Stimulated activated CD8-positive, alpha-beta memory T cell treated with anti-CD3 and anti-CD28 coated beads, Interleukin-4, amount 100 ng/mL, for 48 hours (primary cell): Measurements from ENCODE around the gene SCML1.

Source experiments
- DNase-seq: peaks from one replicate; pipeline ENCODE4 v3.0.0-alpha.2; 2020

The SCML1 gene, protein sequence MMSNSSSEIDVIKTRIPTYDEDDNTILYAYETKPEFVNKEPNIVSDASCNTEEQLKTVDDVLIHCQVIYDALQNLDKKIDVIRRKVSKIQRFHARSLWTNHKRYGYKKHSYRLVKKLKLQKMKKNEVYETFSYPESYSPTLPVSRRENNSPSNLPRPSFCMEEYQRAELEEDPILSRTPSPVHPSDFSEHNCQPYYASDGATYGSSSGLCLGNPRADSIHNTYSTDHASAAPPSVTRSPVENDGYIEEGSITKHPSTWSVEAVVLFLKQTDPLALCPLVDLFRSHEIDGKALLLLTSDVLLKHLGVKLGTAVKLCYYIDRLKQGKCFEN

DNA sequence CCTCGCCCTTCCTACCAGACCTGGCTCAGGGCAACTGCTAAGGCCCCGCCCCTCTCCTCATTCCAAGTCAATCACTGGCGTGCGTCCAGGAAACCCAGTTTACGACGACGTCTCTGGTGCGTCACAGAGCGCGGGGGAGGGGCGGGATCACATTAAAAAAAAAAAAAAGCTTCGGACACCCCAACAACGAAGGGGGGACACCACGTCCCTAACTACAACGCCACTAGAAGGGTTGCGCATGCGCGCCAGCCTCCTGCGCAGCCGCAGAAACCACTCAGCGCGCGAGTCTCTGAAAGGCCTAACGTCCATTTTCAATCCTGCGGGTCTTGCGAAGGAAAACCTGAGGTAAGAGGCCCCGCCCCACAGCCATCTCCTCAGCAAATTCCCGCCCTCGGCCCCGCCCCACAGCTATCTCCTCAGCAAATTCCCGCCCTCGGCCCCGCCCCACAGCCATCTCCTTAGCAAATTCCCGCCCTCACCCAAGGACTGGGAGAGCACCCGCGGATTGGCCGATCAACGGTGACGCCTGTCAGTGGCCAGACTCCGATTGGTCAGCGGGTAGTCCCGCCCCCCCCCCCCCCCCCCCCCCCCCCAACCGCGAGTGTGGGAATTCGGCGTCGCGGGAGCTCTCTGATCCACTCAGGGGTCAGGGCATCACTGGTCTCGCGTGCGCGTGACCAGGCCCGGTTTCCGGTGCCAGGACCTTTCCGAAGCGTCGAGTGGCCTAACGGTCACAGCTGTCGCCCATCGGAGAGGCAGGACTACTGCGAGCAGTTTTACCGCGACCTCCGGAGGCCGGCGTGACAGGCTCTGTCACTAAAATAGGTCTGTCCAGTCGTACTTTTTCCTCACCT is at the start of gene SCML1:
SCML1 (plus strand) TSS at position 638 of the 854 bp plus-strand sequence. CDS start 6,694 bp downstream, outside the sequence.
- peak; percentile 91 for DNase-seq

DNA sequence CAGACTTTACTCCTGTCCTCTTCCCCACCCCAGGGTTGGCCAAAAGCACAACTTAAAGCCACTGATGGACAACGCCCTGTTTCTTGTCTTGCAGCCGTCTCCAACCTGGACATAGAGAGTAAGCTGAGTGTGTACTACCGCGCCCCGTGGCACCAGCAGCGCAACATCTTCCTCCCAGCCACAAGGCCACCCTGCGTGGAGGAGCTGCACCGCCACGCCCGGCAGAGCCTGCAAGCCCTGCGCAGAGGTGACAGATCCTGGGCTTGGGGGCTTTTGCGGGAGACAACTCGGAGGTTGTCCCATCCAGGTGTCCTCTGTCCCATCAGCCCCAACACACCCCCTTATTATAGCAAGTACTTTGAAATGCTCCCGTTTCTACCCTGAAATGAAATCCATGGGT is 49.6 kb upstream of the SCML1 start:
- no peak for DNase-seq

DNA sequence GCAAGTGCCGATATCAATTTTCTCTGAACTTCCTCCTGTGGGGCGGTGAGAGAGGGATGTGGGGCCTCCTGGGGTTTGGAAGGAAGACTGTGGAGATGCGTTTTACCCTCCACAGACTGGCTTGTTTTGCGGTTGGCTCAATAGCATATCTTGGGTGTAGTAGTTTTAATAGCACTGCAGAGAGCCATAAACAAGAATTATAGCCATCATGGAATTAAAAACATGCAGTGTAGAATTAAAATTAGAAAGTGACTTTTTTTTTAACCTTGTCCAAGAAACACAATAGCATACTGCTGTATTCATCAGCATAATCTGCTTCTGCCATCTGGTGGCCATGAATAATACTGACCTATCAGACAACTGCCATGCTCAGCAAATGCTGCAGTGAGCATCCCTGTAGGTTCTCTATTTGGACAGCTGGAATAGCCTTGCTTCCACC is 47.3 kb upstream of the SCML1 start:
- peak; percentile 30 for DNase-seq

DNA sequence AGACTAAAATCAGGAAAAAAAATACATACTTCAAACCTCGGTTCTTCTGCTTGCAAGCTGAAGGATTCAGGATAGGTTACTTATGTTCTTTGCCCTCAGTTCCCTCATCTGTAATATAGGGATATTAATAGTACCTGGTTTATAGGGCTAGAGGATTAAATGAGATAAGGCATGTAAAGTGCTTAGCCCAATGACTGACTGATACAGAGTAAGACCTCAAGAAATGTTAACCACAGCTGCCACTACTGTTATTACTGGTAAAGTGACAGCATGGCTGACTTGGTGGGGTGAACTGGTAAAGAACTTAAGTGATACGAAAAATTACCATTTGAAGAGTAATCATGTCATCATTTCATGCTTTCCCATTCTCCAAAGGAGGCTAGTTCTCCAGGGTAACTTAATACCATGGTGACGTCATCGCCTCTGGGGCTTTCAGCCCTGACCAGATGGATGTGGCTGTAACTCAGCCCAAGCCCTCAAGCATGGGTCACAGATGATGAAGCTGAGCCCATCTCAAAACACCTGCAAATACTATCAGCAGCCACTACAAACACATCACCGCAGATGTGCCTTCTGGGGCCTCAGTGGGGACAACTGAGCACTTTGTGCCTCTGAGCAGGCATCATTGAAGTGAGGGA is 44.5 kb upstream of the SCML1 start:
- DNase-seq: no peak

DNA sequence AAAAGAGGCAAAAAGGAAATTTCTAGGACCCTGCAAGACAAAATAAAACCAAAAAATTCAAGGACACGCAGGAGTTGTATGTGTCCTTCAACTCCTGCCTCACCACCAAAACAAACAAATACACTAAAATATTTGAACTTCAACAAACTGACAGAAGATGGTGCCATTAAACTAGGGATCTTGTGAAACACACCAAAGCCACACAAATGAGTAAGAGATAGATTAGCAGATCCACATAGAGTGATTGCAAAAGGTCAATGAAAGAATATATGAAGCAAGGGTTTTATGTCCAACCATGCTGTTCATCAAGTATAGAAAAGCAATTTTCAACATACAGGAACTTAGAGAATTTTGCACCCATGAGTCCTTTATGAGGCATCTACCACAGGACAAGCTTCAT is 40.1 kb upstream of the SCML1 start:
- DNase-seq: no peak

DNA sequence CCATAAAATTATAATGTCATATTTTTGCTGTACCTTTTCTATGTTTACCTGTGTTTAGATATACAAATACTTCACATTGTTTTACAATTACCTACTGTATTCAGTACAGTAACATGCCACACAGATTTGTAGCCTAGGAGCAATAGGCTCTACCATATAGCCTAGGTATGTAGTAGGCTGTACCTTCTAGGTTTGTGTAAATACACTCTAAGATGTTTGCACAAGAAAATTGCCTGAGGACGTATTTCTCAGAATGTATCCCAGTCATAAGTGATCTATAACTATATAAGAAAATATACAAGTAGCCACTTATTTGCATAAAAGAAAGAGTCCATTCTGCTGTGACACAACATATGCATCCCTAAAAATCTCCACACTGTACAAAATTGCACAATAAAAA is 36.3 kb upstream of the SCML1 start:
- no peak for DNase-seq

DNA sequence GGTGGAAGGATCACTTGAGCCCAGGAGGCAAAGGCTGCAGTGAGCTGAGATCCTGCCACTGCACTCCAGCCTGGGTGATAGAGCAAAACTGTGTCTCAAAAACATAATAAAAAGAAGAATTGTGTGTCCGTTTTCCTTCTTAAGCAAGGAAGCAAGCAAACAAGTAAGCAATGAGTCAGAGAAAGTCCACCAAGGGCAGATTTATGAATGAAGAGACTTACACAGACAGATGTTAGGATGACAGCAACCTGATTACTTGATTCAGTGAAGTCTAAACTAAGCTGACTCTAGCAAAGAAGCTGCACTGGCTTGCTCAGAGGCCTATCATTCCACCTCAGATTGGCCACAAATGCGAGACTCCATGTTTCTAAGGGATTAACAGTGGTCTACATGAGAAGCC is 34.1 kb upstream of the SCML1 start:
- no peak for DNase-seq

DNA sequence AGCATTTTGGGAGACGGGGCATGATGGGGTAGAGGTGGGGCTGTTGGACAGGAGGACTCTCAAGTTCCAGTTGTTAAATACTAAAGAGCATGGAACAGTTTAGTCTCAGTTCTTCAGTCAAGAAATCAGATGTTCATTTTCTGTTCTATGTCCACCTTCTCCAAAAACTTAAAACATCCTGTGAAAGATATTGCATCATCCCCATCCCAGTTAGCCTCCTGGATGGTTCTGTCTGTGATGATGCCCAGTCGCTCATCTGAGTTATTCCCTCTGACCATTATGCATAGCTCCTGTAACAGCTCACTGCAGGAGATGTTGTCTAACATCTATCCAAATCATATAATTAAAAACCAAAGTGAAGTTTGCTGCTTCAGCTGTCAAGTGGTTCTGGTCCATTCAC is 32.1 kb upstream of the SCML1 start:
- DNase-seq: no peak

DNA sequence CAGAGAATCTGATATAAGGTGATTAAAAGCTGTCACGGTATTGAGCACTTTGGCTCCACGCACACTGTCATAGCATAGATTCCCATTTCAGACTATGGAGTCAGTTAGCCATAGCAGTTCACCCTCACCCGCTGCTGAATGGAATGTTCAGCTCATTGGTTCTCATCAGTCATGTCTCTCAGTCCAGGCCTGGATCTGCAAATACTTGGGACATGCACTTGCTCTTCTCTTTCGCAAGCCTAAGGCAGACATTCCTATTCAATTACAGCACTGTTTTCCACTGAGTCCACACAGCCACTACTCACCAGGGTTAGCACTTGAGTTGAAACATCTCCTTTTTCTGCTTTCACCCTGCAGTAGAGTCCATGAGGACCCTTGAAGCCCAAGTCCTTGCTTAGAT is 30.6 kb upstream of the SCML1 start:
- DNase-seq: no peak

DNA sequence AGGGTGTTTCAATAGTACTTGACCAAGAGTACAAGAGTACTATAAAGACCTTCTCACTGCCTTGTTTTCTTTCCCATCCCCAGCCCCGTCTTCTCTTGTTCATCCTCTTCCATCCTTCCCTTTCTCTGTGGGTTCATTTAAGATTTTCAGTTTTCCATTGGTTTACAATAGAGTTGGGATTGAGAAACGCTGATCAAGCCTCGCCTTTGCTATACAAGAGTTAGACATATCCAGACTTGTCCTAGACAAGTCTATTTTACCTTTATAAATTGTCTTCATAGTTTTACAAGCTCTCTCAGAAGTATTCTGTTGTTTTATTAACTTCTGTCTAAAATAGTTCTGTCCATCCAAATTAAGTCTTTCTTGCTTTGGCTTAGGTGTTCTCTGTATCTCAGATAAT is 29.6 kb upstream of the SCML1 start:
- DNase-seq: no peak

DNA sequence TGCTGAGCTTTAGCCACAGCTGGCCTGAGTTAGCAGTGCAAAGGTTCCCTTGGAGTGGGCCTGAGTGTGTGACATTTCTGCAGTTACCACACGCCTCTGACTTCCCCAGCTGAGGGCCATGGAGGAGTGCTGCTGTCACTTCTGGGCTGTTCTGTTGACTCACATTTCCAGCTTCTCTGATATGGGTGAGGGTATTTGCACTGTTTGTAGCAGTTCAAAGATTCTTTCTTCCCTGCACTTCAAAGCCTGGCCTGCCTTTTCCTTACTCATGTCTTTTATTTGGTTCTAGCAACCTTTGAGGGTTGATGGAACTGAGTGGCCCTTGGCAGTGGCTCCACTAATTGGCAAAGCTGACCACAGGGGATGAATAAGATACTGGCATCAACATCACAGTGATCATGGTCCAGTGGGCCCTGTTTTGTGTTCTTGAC is 26.4 kb upstream of the SCML1 start:
- DNase-seq: no peak

DNA sequence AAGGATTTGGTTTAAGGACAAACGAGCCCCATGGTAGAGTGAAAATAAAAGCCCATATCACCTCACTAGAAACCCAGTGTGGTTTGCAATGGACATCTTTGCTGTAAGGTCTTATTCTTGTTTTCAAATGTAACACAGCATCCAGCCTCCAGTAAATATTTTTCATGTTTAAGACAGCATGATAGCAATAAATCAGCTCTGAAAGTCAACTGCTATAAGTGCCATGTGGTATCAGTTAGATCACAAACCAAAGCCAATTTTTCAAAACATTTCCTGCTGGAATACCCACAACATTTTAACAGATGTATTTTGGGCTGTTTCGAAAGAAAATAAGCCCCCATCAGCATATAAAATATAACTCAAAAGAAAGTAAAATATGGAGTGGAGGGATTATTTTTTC is 24.0 kb upstream of the SCML1 start:
- no peak for DNase-seq

DNA sequence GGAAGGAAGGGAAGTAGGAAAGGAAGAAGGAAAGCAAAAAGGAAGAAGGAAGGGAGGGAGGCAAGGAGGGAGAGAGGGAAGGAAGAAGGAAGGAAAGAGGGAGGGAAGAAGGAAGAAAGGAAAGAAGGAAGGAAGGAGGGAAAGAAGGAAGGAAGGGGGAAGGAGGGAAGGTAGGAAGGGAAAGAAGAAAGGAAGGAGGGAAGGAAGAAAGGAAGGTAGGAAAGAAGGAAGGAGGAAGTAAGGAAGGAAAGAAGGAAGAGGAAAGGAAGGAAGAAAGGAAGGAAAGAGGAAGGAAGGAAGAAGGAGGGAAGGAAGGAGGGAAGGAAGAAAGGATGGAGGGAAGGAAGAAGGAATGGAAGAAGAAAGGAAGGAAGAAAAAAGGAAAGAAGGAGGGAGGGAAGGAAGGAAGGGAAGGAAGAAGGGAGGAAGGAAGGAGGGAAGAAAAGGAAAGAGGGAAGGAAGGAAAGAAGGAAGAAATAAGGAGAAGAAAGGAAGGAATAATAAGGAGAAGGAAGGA is 18.6 kb upstream of the SCML1 start:
- no peak for DNase-seq

DNA sequence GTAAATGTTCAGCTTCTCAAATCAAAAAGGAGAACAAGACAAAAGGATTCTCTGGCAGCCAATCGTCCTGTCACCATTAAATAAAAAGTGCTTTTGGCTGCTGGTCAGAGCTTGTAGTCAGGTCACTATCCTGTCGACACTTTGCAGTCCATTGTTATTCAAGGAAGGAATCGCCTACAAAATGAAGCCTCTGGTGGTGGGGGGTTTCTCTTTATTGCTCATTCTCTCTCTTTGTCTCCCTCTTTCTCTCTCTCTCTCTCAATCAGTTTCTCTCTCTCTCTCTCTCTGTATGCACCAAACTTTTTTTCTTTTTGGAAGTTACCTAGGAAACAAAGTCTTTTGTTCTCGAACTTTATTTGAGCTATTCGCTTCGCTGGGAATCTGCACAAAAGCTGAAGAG is 17.6 kb upstream of the SCML1 start:
- DNase-seq: no peak

DNA sequence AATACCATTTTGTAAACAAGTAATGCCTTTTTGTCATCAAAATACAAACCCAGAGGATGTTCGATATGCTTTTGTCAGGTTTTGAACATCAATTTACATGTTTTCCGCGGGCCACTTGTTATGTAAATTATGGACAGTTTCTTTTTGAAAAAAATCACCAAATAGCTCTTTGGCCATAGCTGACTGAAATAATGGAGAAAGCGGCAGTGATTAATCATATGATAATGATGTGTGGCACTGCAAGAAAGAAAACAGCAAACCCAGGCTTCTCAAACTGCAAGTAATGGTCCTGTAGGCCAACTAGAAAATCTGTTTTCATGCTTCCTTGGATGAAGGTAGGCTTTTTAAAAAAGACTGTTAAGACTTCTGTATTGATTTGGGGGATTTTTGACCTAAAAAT is 15.6 kb upstream of the SCML1 start:
- no peak for DNase-seq

DNA sequence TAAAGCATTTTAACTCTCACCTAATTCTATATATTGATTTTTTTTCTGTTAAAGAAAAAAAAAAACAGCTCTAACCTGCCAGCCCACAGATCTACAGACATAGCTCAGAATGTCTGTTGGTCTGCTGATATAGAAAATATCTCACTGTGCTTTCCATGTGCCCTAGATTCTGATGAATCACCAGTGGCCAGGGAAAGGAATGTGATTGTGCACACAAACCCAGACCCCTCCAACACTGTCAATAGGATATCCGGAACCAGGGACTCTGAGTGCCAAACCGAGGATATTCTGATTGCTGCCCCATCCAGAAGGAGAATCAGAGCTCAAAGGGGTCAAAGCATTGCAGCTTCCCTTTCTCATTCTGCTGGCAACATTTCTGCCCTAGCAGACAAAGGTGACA is 12.1 kb upstream of the SCML1 start:
- DNase-seq: no peak

DNA sequence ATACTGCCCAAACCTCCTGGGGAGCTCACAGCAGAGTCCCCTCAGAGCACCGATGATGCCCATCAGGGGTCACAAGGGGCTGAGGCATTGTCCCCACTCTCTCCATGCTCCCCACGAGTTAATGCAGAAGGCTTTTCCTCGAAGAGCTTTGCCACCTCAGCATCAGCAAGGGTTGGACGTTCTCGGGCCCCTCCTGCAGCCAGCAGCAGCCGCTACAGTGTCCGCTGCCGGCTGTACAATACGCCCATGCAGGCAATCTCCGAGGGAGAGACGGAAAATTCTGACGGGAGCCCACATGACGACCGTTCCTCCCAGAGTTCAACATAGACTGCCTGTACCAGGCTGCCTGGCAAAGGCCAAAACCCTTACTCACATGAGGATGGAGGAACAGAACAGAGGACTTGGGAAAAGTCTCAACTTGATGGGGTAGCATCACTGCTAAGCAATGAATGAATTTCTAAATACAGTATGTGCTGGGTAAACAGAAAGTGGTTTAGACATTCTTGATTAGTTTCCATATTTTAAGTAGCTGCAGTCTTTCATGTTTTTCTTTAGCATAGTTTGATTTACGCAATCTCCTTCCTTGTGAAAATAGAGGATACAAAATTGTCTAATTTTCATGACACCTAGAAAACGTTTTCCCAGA is 5.0 kb upstream of the SCML1 start:
- no peak for DNase-seq

DNA sequence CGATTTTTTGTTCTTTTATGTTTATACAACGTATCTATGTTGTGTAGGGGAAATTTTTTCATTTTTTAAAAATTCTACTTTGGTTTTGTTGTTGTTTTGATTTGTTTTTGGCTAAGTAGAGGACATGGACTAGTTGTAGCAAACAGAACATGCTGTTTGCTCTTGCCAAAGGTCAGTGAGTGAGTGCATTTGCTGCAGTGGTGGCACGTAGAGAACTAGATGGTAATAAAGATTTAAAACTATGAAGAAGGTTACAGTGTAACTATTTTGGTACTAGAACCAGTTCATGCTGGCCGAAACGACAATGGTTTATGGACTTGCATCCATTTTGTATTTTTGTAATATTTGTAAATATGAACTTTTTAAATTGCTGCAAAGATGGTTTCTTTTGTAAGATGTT is 1.9 kb upstream of the SCML1 start:
- DNase-seq: no peak

DNA sequence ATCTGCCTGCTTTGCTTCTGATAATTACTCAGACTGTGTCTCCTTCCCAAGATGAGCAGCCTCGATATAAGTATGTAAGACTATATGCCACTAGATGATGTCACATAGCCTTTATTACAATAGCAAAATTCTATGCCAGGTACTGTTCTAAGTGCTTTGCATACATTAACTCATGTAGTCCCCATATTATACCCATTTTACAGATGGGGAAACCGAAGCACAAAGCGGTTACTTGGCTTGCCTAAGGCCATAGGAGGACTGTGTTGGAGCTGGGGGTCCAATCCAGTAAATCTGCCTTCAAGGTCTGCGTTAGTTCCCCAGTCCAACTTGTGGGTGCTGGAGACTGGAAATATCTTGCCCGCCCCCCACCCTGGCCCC is 826 bp upstream of the SCML1 start:
- DNase-seq: no peak

DNA sequence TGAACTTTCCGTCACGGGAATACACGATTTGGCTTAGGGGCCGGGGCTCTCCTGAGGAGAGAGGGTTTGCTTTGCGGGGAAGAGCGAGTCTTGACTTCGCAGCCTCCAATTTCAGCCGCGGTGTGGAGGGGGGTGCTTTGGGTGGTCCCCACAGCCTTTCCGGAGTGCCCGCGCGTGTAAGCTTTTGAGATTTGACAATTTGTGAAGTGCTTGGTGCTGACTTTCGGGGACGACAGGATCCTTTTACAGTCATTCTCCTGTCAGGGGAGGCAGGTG is 355 bp downstream of the SCML1 start:
- no peak for DNase-seq

DNA sequence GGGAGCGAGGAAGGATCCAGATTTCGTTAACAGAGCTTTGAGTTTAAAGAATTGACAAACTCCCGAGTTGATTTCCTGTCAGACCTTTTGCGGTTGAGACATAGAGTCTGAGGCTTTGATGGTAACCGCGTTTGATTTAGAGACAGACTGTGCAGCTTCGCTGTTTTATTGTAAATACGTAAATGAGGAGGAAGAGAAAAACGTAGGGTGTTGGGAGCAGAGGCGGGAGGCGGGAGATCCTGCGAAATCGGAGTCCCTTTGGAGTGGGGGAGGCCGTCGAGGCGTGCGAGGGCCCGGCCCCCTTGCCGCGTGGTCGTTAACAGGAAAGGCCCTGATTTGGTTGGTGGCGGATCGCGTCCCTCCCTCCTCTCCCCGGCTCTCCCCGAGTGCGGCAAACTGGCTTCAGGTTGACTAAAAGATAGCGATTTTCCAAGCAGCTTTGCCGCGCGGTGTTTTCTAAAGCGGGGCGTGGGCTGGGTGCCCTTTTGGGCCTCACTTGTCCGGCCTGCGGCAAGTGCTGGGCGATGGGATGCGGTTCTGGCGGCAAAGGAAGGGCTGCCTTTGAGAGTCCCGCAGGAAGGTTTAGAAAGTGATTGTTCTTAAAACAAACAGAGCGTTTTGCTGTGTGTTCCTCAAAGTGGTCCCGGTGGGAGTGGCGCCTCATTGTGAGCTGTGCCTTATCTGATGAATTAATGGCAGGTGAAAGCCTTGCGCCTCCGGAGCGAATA is 857 bp downstream of the SCML1 start:
- DNase-seq: peak; percentile 50

DNA sequence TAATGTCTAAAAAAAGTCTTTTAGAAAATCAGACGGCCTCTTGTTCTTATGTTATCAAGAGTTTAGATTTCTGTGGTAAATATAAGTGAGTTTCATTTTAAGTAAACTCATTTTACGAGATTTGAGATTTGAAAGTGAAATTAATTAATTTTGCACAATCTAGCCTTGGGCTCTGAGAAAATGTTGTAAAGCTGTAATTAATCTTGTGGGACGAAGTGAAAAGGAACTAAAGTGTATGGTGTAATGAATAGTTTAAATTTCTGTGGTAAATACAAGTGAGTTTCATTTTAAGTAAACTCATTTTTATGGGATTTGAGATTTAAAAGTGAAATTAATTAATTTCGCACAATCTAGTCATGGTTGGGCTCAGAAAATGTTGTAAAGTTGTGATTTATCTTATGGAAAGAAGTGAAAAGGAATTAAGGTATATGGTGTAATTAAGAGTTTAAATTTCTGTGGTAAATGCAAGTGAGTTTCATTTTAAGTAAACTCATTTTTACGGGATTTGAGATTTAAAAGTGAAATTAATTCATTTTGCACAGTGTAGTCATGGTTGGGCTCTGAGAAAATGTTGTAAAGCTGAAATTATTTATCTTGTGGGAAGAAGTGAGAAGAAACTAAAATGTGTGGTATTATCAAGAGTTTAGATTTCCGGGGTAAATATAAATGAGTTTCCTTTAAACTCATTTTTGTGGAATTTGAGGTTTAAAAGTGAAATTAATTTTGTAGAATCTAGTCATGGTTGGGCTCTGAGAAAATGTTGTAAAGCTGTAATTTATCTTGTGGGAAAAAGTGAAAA is 1.6 kb downstream of the SCML1 start:
- DNase-seq: no peak
